ES-I3 (cell line): ENCODE measurements around the gene TOM1.

Experiments used
- H3K36me3 ChIP-seq: 2 replicates; pipeline ENCODE4 v1.6.1; 2013; ENCODE audit warnings: mild to moderate bottlenecking, low read length, control low read depth, moderate library complexity; ENCODE audit not compliant: insufficient read depth
- H3K4me1 ChIP-seq: 2 replicates; pipeline ENCODE4 v1.6.1; 2013; ENCODE audit warnings: mild to moderate bottlenecking, control low read depth, low read length; ENCODE audit not compliant: insufficient read depth
- H3K9ac ChIP-seq: 2 replicates; pipeline ENCODE4 v1.6.1; 2013; ENCODE audit warnings: low read depth, mild to moderate bottlenecking, low read length, moderate library complexity
- H3K9me3 ChIP-seq: 2 replicates; pipeline ENCODE4 v1.6.1; 2013; ENCODE audit warnings: mild to moderate bottlenecking, low read length, moderate library complexity; ENCODE audit not compliant: control insufficient read depth, insufficient read depth

The TOM1 gene

DNA sequence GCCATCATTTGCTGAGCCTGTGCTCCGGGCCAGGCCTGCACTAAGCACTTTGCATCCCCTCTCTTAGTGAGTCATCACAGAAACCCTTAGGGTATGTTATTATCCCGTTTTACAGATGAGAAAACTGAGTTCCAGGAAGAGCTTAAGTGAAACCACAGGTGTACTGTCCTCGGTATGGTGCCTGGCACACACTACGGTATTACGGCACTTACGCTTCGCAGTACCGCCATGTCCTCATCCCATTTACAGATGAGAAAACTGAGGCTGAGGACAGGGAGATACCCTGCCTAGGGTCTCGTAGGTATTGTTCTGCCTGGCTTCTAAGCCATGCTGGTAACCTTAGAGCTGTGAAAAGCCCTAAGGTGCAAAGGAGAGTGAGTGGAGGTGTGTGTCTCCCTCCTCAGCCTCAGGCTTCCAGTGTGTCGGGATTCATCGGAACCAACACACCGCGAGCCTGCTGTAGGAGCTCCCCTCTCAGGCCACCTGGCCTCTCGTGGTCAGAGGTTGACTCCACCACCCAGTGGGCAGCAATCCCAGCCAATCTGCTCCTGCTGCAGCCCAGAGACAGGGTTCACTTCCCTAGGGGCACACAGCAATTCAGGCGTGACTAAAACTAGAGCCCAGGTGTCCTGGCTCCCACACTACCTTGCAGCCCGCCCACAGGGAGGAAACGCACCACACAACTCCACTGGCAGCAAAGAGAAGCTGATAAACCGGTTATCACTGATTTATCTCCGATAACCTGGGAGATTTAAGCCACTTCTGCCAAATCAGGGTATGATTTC is 41.6 kb downstream of the TOM1 start:
- Histone ChIP-seq H3K9me3 (no peaks in the 10 kb centered on the region), H3K36me3 (peaks cover 8% of the 10 kb centered on the region; the same call in 1 of the 2 replicates), H3K9ac (no peak overlapping the region), H3K4me1 (no peaks in the 10 kb centered on the region)

DNA sequence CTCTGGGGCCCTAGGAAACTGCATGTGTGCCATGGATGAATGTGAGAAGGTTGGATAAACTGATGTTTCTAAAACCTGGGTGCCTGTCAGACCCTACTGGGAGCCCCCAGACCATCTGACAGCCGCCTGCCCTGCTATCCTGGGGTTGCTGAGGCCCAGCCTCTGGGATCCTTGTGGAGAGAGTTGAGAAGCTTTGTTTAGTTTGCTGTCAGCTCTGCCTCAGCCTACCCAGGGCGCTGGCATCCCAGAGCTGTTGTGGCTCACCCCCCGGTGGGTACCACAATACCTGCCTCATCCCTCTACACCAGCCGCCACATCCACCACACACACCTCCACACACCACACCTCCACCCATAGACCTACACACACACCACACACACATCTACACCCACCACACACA is 42.7 kb downstream of the TOM1 start:
- Histone ChIP-seq H3K9me3 (no peaks in the 10 kb centered on the region), H3K9ac (no peak overlapping the region), H3K4me1 (no peaks in the 10 kb centered on the region), H3K36me3 (peaks cover 8% of the 10 kb centered on the region; the same call in 1 of the 2 replicates)

DNA sequence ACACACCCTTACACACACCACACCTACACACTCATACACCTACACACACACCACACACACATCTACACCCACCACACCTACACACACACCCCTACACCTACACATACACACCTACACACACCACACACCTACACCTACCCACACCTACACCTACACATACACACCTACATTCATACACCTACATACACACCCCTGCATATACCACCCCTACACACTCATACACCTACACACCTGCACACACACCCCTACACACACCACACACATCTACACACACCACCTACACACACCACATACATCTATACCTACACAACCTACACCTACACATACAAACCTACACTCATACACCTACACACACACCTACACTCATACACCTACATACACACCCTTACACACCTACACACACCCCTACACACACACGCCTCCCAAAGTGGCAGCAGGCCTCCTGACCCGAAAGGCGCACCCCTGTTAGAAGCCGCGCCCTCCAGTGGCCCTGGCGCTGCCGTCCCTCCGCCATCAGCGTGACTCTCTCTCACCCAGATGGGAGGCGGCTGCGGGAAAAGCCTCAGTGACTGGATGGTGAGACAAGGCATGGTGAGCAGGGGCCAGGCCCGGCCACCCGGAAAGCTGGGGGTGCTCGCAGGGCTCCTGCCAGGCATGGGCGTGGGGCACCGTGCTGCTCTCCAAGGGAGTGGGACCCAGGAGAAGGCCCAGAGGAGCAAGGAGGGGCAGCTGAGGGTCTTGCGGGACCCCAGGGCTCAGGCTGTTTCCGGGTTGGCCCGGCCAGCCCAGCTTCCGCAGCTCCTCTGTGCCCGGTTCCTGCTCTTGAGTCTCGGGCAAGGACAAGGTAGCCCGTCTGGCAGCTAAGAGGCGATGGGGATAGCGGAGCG is 44.2 kb downstream of the TOM1 start:
- Histone ChIP-seq H3K9ac (no peak overlapping the region), H3K36me3 (peaks cover 8% of the 10 kb centered on the region; the same call in 1 of the 2 replicates), H3K4me1 (no peaks in the 10 kb centered on the region), H3K9me3 (no peaks in the 10 kb centered on the region)

DNA sequence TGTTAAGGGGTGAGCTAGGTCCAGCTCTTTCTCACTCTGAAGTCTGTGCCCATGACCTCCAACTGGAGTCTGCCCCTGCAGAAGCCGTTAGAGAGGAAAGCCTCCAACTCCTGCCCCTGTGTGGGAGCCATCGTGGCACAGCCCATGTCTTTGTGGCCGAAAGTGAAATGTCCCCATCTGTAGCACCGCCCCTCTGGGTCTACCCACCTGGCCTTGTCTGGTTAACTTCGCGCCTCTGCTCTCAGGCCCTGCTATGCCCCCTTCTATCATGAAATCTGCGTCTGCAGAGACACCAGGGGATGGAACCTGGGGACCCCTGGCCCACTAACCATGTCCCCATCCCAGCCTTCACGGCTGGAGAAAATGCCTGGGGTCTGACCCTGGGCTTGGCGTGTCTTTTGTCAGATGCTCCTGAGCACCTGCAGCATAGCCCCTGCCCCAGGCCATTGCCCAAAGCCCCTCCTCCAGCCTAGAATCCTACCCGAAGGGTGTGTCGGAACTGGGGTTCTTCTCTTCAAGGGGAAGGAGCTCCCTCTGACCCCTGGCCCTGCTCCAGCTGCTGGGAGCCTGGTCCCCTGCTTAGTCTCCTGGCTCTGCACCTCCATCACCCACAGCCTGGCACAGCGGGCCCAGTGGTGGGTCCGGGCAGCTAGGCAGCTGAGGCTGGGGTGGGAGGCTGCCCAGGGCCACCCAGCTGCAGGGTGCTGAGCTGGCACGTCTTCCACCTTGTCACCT is 45.4 kb downstream of the TOM1 start:
- Histone ChIP-seq H3K9ac (no peak overlapping the region), H3K9me3 (no peaks in the 10 kb centered on the region), H3K36me3 (peaks cover 8% of the 10 kb centered on the region; the same call in 1 of the 2 replicates), H3K4me1 (no peaks in the 10 kb centered on the region)

DNA sequence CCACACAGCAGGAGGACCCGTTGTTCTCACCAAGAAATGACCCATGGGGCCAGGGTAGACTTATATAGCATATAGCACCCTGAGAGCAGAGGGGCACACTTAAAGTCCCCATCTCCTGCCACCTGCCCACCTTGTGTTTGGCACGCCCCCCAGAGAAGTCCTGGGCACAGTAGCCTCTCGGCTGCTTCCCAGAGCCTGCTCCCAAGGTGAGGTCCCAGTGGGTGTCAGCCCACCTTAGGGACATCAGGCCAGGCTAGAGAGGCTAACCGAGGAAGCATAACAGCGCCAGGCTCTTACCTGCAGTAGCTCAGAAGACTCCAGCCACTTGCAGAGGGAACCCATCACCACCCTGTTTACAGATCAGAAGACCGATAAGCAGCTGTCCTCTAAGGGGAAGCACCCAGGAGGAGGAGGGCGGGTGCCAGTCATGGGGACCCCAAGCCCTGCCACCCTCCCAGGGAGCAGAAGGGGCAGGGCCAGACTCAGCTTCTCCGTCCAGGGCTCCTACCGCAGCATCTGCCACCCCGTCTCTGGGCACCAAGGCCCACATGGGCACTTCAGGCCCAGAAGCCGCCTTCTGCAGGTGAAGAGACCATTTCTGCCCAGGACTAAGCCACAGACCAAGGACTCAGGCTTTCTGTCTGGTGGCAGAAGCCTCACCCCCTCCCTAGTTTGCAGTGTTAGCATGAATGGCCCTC is 46.3 kb downstream of the TOM1 start:
- no peaks in the 10 kb centered on the region for H3K9me3 ChIP-seq
- H3K4me1 ChIP-seq = no peaks in the 10 kb centered on the region
- no peak overlapping the region for H3K9ac ChIP-seq
- peaks cover 8% of the 10 kb centered on the region; the same call in 1 of the 2 replicates for H3K36me3 ChIP-seq

DNA sequence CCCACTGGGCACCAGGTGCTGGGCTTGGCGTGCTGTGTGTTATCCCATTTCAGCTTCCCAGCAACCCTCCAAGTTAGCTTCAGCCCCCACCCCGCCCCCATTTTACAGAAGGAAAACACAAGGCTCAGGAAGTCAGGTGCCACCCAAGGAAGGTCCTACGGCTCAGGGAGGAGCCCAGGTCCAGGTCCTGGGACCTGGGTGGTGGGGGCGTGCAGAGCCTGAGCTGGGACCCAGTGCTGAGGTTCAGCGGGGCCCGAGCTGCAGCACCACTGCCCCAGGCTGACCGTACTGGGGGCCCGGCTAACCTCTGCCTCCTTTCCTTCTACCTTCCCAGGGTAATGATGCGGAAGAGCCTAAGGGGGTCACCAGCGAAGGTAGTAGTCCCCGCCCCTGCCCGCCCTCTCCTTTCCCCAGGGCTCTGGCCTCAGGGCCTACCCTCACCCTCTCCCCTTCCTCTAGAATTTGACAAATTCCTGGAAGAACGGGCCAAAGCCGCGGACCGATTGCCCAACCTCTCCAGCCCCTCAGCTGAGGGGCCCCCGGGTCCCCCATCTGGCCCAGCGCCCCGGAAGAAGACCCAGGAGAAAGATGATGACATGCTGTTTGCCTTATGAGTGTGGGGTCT is 47.0 kb downstream of the TOM1 start:
- no peak overlapping the region for H3K9ac ChIP-seq
- H3K9me3 ChIP-seq = no peaks in the 10 kb centered on the region
- no peaks in the 10 kb centered on the region; the same call in 1 of the 2 replicates for H3K4me1 ChIP-seq
- H3K36me3 ChIP-seq = peaks cover 8% of the 10 kb centered on the region; the same call in 1 of the 2 replicates

DNA sequence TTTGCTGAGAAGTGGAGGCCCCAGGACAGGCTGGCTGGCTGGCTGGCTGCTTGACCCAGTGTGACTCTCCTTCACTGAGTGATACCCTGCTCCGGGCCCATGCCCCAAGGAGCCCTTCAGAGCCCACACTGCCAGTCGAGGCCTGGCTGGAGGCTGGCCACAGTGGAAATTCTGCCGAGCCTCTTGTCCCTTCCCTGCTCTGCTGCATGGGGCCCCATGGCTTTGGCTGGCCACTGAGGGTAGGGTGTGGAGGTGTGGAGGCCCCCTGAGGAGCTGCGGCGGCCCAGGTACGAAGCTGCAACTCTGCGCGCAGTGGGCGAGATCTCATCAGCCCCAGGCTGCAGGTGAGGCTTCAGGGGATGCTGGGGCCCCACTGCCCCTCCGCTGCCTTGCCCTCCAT is 47.8 kb downstream of the TOM1 start:
- Histone ChIP-seq H3K36me3 (peaks cover 8% of the 10 kb centered on the region; the same call in 1 of the 2 replicates), H3K9ac (no peak overlapping the region), H3K9me3 (no peaks in the 10 kb centered on the region), H3K4me1 (no peaks in the 10 kb centered on the region; the same call in 1 of the 2 replicates)

DNA sequence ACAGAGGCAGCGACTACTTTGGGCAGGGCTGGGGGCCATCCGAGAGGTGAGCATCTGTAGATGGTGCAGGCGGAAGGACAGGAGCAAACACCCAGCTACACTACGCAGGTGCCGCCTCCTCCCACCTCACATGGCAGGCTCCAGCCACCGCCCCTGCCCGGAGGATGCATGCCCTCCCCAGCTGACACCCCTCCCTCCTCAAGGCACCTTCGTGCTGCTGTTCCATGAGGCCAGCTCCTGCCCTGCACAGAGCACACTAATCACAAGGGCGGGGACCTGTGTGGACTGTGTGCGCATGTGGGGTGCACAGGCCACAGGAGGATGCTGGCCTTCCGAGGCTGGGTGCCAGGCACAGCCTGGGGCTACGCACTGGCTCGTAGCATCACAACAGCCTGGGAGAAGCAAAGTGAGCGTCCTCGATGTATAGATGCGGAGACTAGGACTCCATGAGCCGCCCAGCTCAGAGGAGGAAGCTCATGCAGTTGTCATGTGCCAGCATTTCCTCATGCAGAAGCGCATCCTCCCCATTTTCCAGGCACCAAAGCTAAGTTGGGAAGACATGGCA is 48.4 kb downstream of the TOM1 start:
- Histone ChIP-seq H3K36me3 (peaks cover 6% of the 10 kb centered on the region; the same call in 1 of the 2 replicates), H3K9ac (no peak overlapping the region), H3K9me3 (no peaks in the 10 kb centered on the region), H3K4me1 (peaks cover 2% of the 10 kb centered on the region; the same call in 1 of the 2 replicates)

DNA sequence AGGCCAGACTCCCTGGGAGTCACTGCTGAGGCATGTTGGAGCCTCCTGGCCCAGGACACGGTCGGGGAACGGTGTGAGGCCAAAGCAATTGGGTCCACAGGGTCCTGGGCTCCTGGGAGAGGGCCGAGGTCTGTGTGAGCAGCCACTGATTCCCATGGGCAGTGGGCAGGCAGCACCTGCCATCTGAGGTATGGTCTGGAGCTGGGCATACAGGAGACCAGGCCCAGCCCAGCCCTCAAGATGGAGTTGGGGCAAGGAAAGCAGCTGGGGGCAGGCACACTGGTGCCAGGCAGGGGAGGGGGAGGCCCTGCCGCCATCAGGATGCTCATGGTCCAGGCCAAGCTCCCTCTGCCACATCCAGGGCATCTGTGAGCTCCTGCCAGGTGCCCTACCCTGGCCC is 49.0 kb downstream of the TOM1 start:
- Histone ChIP-seq H3K36me3 (0 out of 2 replicates have a peak, but pooled peaks cover under 1% of the 10 kb centered on the region), H3K9ac (no peak overlapping the region), H3K9me3 (no peaks in the 10 kb centered on the region), H3K4me1 (peaks cover 2% of the 10 kb centered on the region; the same call in 1 of the 2 replicates)

DNA sequence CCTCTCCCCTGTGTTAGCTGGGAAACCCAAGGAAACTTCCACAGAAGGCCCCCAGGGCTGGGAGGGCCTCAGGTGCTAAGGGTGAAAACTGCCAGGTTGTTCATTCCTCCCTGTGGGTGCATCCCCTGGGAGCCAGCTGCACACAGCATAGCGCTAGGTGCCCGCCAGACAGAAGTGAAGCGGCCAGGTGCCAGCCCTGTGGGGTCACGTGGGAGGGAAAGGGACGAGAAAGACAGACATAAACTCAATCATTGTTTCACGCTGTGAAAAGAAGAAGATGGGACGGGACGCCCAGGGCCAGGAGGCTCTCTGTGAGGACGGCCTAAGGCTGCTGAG is 49.6 kb downstream of the TOM1 start:
- Histone ChIP-seq H3K9ac (no peak overlapping the region), H3K4me1 (peaks cover 2% of the 10 kb centered on the region; the same call in 1 of the 2 replicates), H3K9me3 (no peaks in the 10 kb centered on the region), H3K36me3 (no peaks in the 10 kb centered on the region)

DNA sequence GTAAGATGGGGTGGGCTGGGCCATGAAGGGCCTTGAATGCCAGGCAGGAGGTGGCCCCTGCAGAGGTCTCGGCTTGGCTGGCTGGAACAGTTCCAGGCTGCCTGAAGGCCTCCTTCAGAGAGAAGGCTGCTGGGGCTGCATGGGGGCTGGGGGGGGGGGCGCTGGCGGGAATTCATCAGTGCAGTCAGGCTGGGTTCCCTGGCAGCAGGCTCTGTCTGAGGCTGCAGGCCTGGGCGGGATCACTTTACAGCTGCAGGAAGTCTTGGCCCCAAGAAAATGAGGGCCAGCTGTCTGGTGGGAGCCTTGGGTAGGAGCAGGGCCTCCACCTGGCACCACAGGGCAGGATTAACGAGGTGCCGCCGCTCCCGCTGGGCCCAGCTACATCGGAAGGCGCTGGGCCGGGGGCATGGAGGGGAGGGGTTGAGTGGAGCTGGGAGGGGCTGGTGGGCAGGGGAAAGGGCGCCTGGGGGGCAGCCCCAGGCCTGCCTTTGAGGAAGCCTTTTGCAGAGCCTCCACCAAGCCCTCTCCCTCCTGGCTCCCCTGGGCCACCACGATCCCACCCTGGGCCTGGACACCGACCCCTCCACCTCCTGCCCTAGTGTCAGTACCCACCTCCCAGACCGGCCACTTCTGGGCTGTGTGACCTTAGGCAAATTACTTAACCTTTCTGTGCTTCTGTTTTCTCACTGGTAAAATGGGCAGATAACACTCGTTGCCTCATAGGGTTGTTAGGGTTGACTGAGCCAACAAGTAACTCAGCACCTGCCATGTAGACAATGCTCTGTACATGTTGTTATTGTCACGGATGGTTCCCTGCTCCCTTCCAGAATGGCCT is 50.2 kb downstream of the TOM1 start:
- Histone ChIP-seq H3K9ac (no peak overlapping the region), H3K4me1 (peaks cover 2% of the 10 kb centered on the region; the same call in 1 of the 2 replicates), H3K9me3 (no peaks in the 10 kb centered on the region), H3K36me3 (no peaks in the 10 kb centered on the region)
